Measurements from ENCODE around the gene CEP63. TPM values are rescaled to one million over a fixed set of nuclear protein-coding genes. Genes with fewer than 3 reads are reported as not detected.

Gene CEP63
- total and polyA plus RNA-seq, 9 of the 15 experiments (the other 6 are each of a cell fraction or from before 2014, with no cell fraction given): 5.1 to 17.8 (median 10.6) TPM

GRCh38 chr3:134620476-134621115, 134.7 kb downstream of the CEP63 start:
- no peaks in the 10 kb centered on the region for H3K36me3 ChIP-seq (ENCODE audit: control insufficient read depth, insufficient read depth, low read length)
- CTCF ChIA-PET (ENCODE audit: low intra/inter-chr PET ratio): no interaction called here
- no peak for DNase-seq (ENCODE audit: extremely low read depth in 1 of 4, low spot score in 3 of 4)
- H3K4me2 ChIP-seq (ENCODE audit: insufficient read depth, low read length): no peak overlapping the region
- H2AFZ ChIP-seq (ENCODE audit: low read depth, low read length): no peak overlapping the region
- no peaks in the 10 kb centered on the region for H4K20me1 ChIP-seq (replicated peaks; ENCODE audit: control insufficient read depth, insufficient read depth, low read length)
- no peak for FAIRE-seq
- intact Hi-C loops (cut with micrococcal nuclease) (no loop called here), in situ Hi-C loops (cut with MboI) (no loop called here)
- no TSS peak for BruUV-seq (replicated peaks)
- H3K79me2 ChIP-seq (ENCODE audit: control insufficient read depth, insufficient read depth, low read length): no peaks in the 10 kb centered on the region
- no peaks in the 10 kb centered on the region for H3K9me1 ChIP-seq (ENCODE audit: control insufficient read depth, insufficient read depth, low read length)
- POLR2A ChIA-PET: no interaction called here
- no peak overlapping the region for H3K9ac ChIP-seq (ENCODE audit: insufficient read depth in 1 of 2, low read depth in 2 of 2, low read length in 2 of 2)
- 3% methylated on average over 4 of the region's 5 CpGs for WGBS (ENCODE audit: insufficient coverage, low coverage, missing lambda C conversion rate)
- H3K9me3 ChIP-seq (replicated peaks; ENCODE audit: control insufficient read depth, insufficient read depth, low read depth, low read length): no peaks in the 10 kb centered on the region
- no peak overlapping the region for H3K4me3 ChIP-seq
- no peaks in the 10 kb centered on the region for H3K4me1 ChIP-seq (replicated peaks in 1 of 2; ENCODE audit: control insufficient read depth in 2 of 2, insufficient read depth in 2 of 2, low read length in 2 of 2)
- no peak for ATAC-seq
- H3K27ac ChIP-seq (ENCODE audit: extremely low read depth, low read depth, low read length): no peak overlapping the region
- H3K27me3 ChIP-seq (ENCODE audit: control insufficient read depth in 2 of 2, insufficient read depth in 2 of 2, low read length in 2 of 2): peaks cover 0 to 10% of the 10 kb centered on the region in 2 experiments; a peak in 2 of 5 replicates
- TF ChIP-seq ESRRA (IDR thresholded peaks at IDR 0.05; ENCODE audit: borderline replicate concordance, low read depth): no peak
- TF ChIP-seq POLR2H (tag; IDR thresholded peaks at IDR 0.05; ENCODE audit: low read depth): no peak
- TF ChIP-seq ZNF23 (CRISPR knock-in tag; IDR thresholded peaks at IDR 0.05): no peak
- TF ChIP-seq, protein P1, sequence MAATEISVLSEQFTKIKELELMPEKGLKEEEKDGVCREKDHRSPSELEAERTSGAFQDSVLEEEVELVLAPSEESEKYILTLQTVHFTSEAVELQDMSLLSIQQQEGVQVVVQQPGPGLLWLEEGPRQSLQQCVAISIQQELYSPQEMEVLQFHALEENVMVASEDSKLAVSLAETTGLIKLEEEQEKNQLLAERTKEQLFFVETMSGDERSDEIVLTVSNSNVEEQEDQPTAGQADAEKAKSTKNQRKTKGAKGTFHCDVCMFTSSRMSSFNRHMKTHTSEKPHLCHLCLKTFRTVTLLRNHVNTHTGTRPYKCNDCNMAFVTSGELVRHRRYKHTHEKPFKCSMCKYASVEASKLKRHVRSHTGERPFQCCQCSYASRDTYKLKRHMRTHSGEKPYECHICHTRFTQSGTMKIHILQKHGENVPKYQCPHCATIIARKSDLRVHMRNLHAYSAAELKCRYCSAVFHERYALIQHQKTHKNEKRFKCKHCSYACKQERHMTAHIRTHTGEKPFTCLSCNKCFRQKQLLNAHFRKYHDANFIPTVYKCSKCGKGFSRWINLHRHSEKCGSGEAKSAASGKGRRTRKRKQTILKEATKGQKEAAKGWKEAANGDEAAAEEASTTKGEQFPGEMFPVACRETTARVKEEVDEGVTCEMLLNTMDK (IDR thresholded peaks at IDR 0.05; ENCODE audit: borderline replicate concordance, insufficient read depth, low read depth, low read length, poor library complexity, severe bottlenecking): no peak
- no peak for TF ChIP-seq OTX1 (CRISPR knock-in tag; IDR thresholded peaks at IDR 0.05)
- TF ChIP-seq REST (IDR thresholded peaks at IDR 0.05; ENCODE audit: borderline replicate concordance): no peak
- no peak for TF ChIP-seq REST (CRISPR knock-in tag; IDR thresholded peaks at IDR 0.05; ENCODE audit: low read depth)
- TF ChIP-seq, protein P2, sequence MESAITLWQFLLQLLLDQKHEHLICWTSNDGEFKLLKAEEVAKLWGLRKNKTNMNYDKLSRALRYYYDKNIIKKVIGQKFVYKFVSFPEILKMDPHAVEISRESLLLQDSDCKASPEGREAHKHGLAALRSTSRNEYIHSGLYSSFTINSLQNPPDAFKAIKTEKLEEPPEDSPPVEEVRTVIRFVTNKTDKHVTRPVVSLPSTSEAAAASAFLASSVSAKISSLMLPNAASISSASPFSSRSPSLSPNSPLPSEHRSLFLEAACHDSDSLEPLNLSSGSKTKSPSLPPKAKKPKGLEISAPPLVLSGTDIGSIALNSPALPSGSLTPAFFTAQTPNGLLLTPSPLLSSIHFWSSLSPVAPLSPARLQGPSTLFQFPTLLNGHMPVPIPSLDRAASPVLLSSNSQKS (CRISPR knock-in tag; IDR thresholded peaks at IDR 0.05): no peak
- TF ChIP-seq TCF15 (CRISPR knock-in tag; IDR thresholded peaks at IDR 0.05): no peak
- no peak for TF ChIP-seq FOSL1 (tag; conservative IDR thresholded peaks at IDR 0.05)
